Ectodermal cell (in vitro differentiated cells): Measurements from ENCODE around the gene CPSF4.
"Not testable (repeated sequence)": the region's sequence is repeated elsewhere in the genome, so short reads cannot be mapped to it uniquely, and the experiment has no call there.

ENCODE experiments used
- H3K27ac ChIP-seq: 2 replicates; pipeline ENCODE4 v1.7.0; 2013; ENCODE audit warnings: mild to moderate bottlenecking, low read depth, low read length; ENCODE audit not compliant: insufficient read depth, poor library complexity, severe bottlenecking
- H3K27me3 ChIP-seq: 2 replicates; pipeline ENCODE4 v1.7.0; 2013; ENCODE audit warnings: mild to moderate bottlenecking, low read length; ENCODE audit not compliant: insufficient read depth, control insufficient read depth, poor library complexity, severe bottlenecking
- H3K36me3 ChIP-seq: one replicate; pipeline ENCODE4 v1.7.0; 2013; ENCODE audit warnings: low read length; ENCODE audit not compliant: control insufficient read depth, insufficient read depth
- H3K4me1 ChIP-seq: one replicate; pipeline ENCODE4 v1.7.0; 2013; ENCODE audit warnings: low read length; ENCODE audit not compliant: control insufficient read depth, insufficient read depth
- H3K4me3 ChIP-seq: 2 replicates; pipeline ENCODE4 v1.7.0; 2013; ENCODE audit warnings: low read depth, low read length, control low read depth; ENCODE audit not compliant: insufficient read depth
- H3K9me3 ChIP-seq: 2 replicates; pipeline ENCODE4 v1.7.0; 2013; ENCODE audit warnings: mild to moderate bottlenecking, low read length, moderate library complexity; ENCODE audit not compliant: control insufficient read depth
- WGBS, 2 experiments: methylation state at CpG; one replicate each; pipeline ENCODE4 v1.1.7; 2013; ENCODE audit warnings: missing lambda C conversion rate in 2 of 2; 5-methylcytosine and 5-hydroxymethylcytosine counted together

CPSF4 gene

GRCh38 chr7:99422186-99422585 lies 16.6 kb upstream of the CPSF4 start:
- Histone ChIP-seq H3K9me3 (no peaks in the 10 kb centered on the region), H3K36me3 (peaks cover 43% of the 10 kb centered on the region)

GRCh38 chr7:99422625-99423024 lies 16.1 kb upstream of the CPSF4 start:
- no peaks in the 10 kb centered on the region for H3K27me3 ChIP-seq
- H3K4me3 ChIP-seq = no peak overlapping the region
- H3K36me3 ChIP-seq = peaks cover 39% of the 10 kb centered on the region
- H3K27ac ChIP-seq = no peak overlapping the region
- H3K9me3 ChIP-seq = no peaks in the 10 kb centered on the region
- no peaks in the 10 kb centered on the region for H3K4me1 ChIP-seq
- 89 to 92% methylated on average over 5 of the region's 5 CpGs for WGBS, 2 experiments

More at GRCh38 chr7:99422186-99422585, 16.6 kb upstream of the CPSF4 start:
- 94% methylated on average over 11 of the region's 11 CpGs for WGBS, 2 experiments
- no peak overlapping the region for H3K27ac ChIP-seq
- H3K4me1 ChIP-seq = no peaks in the 10 kb centered on the region
- no peaks in the 10 kb centered on the region for H3K27me3 ChIP-seq
- no peak overlapping the region for H3K4me3 ChIP-seq

- H3K4me1 ChIP-seq = no peaks in the 10 kb centered on the region
- H3K9me3 ChIP-seq = no peaks in the 10 kb centered on the region
- no peaks in the 10 kb centered on the region for H3K27me3 ChIP-seq
- peaks cover 35% of the 10 kb centered on the region for H3K36me3 ChIP-seq
- H3K4me3 ChIP-seq = no peak overlapping the region
- WGBS, 2 experiments = 94% methylated on average over 24 of the region's 24 CpGs
- no peak overlapping the region for H3K27ac ChIP-seq
Measured at GRCh38 chr7:99424932-99425730, 13.6 kb upstream of the CPSF4 start.

- 90 to 94% methylated on average over 10 of the region's 10 CpGs for WGBS, 2 experiments
Measured at GRCh38 chr7:99428972-99429566, 9.7 kb upstream of the CPSF4 start.

GRCh38 chr7:99429756-99430155 lies 9.0 kb upstream of the CPSF4 start:
- 96 to 98% methylated on average over 8 of the region's 8 CpGs for WGBS, 2 experiments
- Histone ChIP-seq H3K27me3 (no peaks in the 10 kb centered on the region), H3K4me1 (no peaks in the 10 kb centered on the region), H3K4me3 (no peak overlapping the region), H3K27ac (no peak overlapping the region), H3K9me3 (no peaks in the 10 kb centered on the region), H3K36me3 (peaks cover 44% of the 10 kb centered on the region)

More at GRCh38 chr7:99428972-99429566, 9.7 kb upstream of the CPSF4 start:
- Histone ChIP-seq H3K36me3 (peaks cover 45% of the 10 kb centered on the region), H3K27ac (no peak overlapping the region), H3K27me3 (no peaks in the 10 kb centered on the region), H3K9me3 (no peaks in the 10 kb centered on the region), H3K4me1 (no peaks in the 10 kb centered on the region), H3K4me3 (no peak overlapping the region)

GRCh38 chr7:99431756-99432540 lies 6.8 kb upstream of the CPSF4 start:
- not testable (repeated sequence) for H3K4me3 ChIP-seq, H3K27ac ChIP-seq, H3K9me3 ChIP-seq, H3K4me1 ChIP-seq, H3K27me3 ChIP-seq
- peaks cover 41% of the 10 kb centered on the region for H3K36me3 ChIP-seq
- WGBS, 2 experiments = 93 to 94% methylated on average over 13 of the region's 13 CpGs

- Histone ChIP-seq H3K36me3 (peaks cover 41% of the 10 kb centered on the region), H3K27ac (no peak overlapping the region), H3K4me3 (no peak overlapping the region), H3K4me1 (peaks cover 3% of the 10 kb centered on the region), H3K27me3 (no peaks in the 10 kb centered on the region), H3K9me3 (no peaks in the 10 kb centered on the region)
- WGBS, 2 experiments = 93 to 94% methylated on average over 9 of the region's 9 CpGs
Measured at GRCh38 chr7:99433158-99433557, 5.6 kb upstream of the CPSF4 start.

- Histone ChIP-seq H3K4me3 (peak overlapping the region; percentile 91), H3K4me1 (peaks cover 13% of the 10 kb centered on the region), H3K36me3 (peaks cover 30% of the 10 kb centered on the region), H3K9me3 (no peaks in the 10 kb centered on the region), H3K27ac (peak overlapping the region; percentile 69), H3K27me3 (no peaks in the 10 kb centered on the region)
- 22 to 26% methylated on average over 18 to 20 of the region's 20 CpGs for WGBS, 2 experiments
Measured at GRCh38 chr7:99437946-99438572, 684 bp upstream of the CPSF4 start.

- no peaks in the 10 kb centered on the region for H3K27me3 ChIP-seq
- H3K9me3 ChIP-seq = no peaks in the 10 kb centered on the region
- WGBS, 2 experiments = 69 to 70% methylated on average over 9 of the region's 9 CpGs
- no peak overlapping the region for H3K27ac ChIP-seq
- H3K4me3 ChIP-seq = peak overlapping the region; percentile 91
- peaks cover 18% of the 10 kb centered on the region for H3K36me3 ChIP-seq
- H3K4me1 ChIP-seq = peaks cover 13% of the 10 kb centered on the region
Measured at GRCh38 chr7:99440195-99440594, 1.5 kb downstream of the CPSF4 start.

GRCh38 chr7:99446096-99446495 lies 7.4 kb downstream of the CPSF4 start:
- no peaks in the 10 kb centered on the region for H3K4me1 ChIP-seq
- 94% methylated on average over 4 of the region's 4 CpGs for WGBS, 2 experiments
- peaks cover 62% of the 10 kb centered on the region for H3K36me3 ChIP-seq
- H3K4me3 ChIP-seq = no peak overlapping the region
- no peaks in the 10 kb centered on the region for H3K9me3 ChIP-seq
- H3K27me3 ChIP-seq = no peaks in the 10 kb centered on the region
- no peak overlapping the region for H3K27ac ChIP-seq
